Gastroesophageal sphincter (tissue), 3 donors: ENCODE measurements around the gene BRD1.

Experiments used
- EP300 ChIP-seq: sonication (generic); formaldehyde crosslinking; IDR thresholded peaks from one replicate; pipeline ENCODE4 v1.6.1; 2017; ENCODE audit warnings: antibody characterized with exemption, mild to moderate bottlenecking
- POLR2A ChIP-seq, 2 donors: fragments of 450-650 bp; IDR thresholded peaks; one replicate each; pipeline ENCODE4 v1.6.1; 2017; ENCODE audit warnings: antibody characterized with exemption in 2 of 2, mild to moderate bottlenecking in 2 of 2, moderate library complexity in 1 of 2
- POLR2AphosphoS5 ChIP-seq: sonication (generic); formaldehyde crosslinking; IDR thresholded peaks from one replicate; pipeline ENCODE4 v1.6.1; 2017; ENCODE audit warnings: antibody characterized with exemption
- TF ChIP-seq, protein P1 (sequence below), 4 experiments: fragments of 200-600 bp in 2 of 4; fragments of 450-650 bp in 2 of 4; sonication (generic) in 1 of 4; IDR thresholded peaks; one replicate each; pipeline ENCODE4 v1.5.1; 2017 to 2019; ENCODE audit warnings: antibody characterized with exemption in 4 of 4, mild to moderate bottlenecking in 2 of 4, moderate library complexity in 2 of 4

- TF ChIP-seq, protein P1, sequence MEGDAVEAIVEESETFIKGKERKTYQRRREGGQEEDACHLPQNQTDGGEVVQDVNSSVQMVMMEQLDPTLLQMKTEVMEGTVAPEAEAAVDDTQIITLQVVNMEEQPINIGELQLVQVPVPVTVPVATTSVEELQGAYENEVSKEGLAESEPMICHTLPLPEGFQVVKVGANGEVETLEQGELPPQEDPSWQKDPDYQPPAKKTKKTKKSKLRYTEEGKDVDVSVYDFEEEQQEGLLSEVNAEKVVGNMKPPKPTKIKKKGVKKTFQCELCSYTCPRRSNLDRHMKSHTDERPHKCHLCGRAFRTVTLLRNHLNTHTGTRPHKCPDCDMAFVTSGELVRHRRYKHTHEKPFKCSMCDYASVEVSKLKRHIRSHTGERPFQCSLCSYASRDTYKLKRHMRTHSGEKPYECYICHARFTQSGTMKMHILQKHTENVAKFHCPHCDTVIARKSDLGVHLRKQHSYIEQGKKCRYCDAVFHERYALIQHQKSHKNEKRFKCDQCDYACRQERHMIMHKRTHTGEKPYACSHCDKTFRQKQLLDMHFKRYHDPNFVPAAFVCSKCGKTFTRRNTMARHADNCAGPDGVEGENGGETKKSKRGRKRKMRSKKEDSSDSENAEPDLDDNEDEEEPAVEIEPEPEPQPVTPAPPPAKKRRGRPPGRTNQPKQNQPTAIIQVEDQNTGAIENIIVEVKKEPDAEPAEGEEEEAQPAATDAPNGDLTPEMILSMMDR (IDR thresholded peaks at IDR 0.05), result no peak
- TF ChIP-seq POLR2A (IDR thresholded peaks at IDR 0.05) (no peak), POLR2AphosphoS5 (no peak), EP300 (no peak)
Measured at GRCh38 chr22:49827271-49827852, 311 bp downstream of the BRD1 start.
